NCI-H2171 (cell line): ENCODE measurements around the gene RPL18A.

Experiments
- DNase-seq: peaks from one replicate; lab custom pipeline; 2025; lab: John Stamatoyannopoulos, UW

RPL18A gene

GRCh38 chr19:17841810-17842662 lies 17.7 kb upstream of the RPL18A start:
- DNase-seq, result peak; percentile 83

DNA sequence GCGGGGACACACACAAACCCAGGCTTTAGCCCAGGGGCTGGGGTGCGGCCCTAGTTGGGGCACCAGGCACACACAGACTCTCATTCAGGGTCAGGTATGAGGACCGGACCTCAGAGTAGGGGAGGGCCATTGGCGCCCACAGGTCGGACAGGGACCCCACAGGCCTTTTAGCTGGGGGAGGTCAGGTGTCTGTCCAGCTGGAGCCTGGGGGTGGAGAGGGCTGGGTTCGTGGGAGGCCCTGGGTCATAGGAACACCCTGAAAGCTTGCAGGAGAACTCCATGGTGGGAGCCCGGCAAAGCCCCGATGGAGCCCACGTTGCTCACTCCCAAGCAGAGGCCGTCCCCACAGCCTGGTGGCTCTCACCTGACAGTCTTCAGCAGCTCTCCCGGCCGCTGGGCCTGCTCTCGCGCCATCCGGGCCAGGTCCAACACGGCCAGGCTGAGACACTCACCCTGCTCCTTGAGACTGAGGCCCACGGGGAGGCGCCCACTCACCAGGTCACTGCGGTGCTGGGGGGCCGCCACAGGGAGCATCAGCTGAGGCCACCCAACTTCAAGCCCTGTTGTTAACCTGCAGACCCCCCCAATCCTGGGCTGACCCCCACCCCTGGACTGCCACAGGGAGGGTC lies 16.9 kb upstream of the RPL18A start:
- DNase-seq, result no peak

DNA sequence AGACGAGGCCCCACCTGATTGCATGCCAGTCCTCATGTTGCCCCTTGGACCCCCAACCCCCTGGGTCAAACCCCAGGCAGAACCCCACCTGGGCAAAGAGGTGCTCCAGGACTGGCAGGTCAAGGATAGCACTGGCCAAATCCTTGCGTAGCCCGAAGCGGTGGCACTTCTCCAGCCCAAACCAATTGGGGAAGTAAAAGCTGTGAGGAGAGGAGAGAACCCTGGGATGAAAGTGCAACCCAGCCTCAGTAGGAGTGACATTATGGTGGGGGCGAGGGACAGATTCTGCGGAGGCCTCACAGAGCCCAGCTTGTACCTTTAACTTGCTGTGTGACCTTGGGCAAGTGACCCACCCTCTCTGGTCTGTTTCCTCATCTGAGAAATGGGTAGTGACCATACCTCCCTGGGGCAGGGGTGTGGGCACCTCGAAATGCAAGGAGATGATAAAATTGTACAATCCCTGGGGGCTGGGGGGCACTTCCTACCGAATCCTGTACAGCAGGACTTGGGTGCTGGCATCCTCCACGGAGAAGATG lies 16.4 kb upstream of the RPL18A start:
- DNase-seq, result no peak

DNA sequence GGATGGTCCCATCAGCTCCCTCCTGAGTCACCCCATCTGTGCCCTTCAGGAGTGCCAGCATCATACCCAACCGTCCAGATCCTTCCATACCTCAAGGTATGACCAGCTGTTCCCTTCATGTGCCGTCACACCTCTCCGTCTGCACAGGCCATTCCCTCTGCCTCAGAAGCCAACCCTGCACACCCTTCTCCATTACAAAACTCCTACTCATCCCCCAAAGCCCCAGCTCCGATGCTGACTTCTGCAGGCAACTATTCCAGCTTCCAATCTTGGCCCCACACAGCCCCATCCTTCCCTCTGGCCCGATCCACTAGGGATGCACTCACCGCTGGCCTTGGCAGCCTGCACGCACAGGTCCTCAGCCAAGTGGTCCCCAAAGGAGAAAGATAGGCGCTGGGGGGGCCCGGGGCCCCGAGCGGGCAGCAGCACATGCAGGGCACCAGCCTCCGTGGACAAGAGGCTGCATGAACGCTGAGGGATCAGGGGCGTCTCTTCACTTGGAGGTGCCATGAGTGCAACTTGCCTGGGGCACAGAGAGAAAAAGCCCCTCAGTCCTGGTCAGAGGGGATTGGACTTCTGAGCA lies 15.7 kb upstream of the RPL18A start:
- no peak for DNase-seq

- DNase-seq, result no peak
Measured at GRCh38 chr19:17846146-17846545, 13.6 kb upstream of the RPL18A start.

GRCh38 chr19:17847538-17848366 lies 12.0 kb upstream of the RPL18A start, which contains the start of gene JAK3:
JAK3 (minus strand) TSS chr19:17847982; CDS start chr19:17844417, 3,565 bp downstream.
- no peak for DNase-seq

DNA sequence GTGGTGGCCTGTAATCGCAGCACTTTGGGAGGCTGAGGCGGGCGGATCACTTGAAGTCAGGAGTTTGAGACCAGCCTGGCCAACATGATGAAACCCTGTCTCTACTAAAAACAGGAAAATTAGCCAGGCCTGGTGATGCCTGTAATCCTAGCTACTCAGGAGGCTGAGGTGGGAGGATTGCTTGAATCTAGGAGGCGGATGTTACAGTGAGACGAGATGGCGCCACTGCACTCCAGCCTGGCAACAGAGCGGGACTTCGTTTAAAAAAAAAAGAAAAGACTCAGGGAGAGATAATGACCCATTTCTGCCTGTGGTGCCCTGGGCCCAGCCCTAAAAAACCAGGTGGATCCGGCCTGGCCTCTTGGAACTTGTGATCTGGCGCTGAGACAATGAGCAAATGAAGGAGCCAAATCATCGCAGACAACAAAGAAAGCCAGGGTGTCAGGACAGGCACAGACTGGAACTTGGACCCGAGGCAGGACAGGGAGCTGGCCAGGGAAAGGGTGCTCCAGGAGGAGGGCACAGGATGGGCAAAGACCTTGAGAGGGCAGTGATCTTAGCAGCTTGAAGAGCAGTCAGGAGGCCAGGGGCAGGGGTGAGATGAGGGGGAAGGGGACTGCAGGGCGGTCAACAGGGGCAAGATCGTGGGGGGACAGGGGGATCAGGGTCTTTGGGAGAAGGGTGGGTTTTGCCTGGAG lies 11.0 kb upstream of the RPL18A start:
- DNase-seq, result no peak

- no peak for DNase-seq
Measured at GRCh38 chr19:17854061-17854460, 5.6 kb upstream of the RPL18A start.

- DNase-seq, result peak; percentile 55
Measured at GRCh38 chr19:17855280-17856152, 4.2 kb upstream of the RPL18A start.

DNA sequence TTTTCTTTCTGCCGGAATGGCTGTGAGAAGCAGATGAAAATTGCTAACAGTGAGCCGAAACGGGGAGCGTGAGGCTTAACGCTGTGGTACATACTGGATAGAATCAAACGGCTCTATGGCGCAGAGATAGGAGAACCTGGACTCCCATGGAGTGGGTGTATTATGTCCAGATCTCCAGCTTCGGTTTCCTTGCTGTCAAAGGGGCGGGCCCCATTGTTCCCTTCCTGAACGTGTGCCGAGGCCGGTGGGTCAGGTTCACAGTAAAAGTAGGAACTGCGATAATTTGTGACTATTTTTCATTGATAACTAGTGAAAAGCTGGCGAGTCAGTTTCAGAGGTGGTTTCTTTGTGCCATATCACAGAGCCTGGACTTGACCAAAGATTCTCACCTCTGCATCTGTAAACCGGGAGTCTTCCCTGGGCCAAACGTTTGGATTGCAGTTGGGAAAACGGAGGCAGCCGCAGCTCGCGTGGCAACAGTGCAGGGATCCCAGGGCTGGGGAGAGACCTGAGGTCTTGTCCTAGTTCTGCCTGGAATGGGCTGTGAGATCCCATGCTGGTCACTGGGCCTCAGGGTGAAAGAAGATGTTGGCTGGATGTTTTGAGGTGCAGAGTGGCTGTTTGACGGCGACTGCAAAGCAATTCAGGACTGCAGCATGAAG lies 752 bp downstream of the RPL18A start:
- no peak for DNase-seq

DNA sequence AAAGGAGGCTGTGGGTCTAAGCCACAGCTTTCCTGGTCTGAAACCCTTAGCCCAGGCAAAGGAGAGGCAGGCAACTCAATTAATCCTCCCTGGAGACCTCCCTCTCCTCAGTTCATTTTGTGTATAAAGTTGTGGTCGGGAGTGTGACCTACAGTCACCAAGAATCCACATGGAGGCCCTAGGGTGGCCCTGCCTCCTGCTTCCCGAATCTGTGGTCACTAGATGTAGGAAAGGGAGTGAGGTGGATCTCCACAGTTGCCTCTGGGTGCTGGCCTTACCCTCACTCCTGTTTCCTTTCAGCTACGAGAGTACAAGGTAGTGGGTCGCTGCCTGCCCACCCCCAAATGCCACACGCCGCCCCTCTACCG lies 1.3 kb downstream of the RPL18A start:
- no peak for DNase-seq

DNA sequence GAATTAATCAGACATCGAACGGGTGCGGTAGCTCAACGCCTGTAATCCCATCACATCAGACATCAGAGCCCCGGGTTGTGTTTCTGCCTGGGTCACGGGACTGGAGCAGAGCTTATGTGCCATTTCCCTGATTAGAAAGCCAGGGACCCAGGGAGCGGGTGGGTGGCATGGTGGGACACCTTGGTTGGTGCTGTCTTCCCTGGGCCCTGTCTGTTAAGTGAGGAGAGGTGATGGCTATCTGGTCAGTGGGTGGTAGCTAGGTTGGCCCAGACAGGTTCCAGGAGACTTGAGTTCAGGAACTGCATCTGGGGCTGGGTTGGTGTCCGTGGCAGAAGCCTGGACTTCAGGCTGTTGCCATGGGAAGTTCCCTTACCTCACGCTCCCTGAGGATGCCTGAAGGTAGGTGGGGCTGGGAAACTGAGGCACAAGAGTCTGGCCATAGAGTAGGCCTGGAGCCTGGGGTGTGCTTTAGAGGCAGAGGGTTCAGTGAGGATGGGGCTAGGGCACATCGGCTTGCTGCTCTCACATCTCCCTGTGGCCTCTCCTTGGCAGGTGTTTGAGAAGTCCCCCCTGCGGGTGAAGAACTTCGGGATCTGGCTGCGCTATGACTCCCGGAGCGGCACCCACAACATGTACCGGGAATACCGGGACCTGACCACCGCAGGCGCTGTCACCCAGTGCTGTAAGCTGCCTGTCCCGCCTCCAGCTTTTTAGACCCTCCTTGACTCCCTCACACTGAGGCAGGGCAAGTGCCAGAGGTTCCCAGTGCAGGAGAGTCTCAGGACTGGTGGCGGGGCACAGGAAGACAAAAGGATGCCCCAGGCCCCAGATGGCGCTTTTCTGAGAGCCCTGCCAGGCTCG lies 2.1 kb downstream of the RPL18A start:
- no peak for DNase-seq

DNA sequence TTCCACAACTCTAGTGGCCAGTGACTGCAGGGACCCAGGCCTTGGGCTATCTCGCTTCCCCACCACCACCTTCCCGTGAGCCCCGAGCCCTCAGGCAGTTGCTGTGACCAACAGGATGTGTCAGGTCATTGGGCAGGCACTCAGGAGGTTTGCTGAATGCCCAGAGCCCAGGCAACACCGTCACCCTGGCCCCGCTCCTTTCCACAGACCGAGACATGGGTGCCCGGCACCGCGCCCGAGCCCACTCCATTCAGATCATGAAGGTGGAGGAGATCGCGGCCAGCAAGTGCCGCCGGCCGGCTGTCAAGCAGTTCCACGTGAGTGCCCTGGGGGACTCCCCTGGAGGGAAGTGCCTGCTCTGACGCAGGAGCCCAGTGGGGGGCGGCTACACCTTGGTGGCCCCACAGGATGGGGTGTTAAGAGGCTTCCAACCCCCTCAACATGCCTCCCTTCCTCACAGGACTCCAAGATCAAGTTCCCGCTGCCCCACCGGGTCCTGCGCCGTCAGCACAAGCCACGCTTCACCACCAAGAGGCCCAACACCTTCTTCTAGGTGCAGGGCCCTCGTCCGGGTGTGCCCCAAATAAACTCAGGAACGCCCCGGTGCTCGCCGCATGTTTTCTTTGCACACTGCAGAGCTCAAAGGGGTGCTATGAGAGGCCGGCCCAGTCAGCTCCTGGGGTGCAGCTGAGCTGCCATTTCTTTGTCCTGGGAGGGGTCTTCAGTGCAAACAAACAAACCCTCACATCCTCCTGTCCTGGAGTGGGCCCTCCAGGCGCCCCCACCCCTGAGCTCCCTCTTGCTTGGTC lies 3.2 kb downstream of the RPL18A start:
- DNase-seq, result no peak

DNA sequence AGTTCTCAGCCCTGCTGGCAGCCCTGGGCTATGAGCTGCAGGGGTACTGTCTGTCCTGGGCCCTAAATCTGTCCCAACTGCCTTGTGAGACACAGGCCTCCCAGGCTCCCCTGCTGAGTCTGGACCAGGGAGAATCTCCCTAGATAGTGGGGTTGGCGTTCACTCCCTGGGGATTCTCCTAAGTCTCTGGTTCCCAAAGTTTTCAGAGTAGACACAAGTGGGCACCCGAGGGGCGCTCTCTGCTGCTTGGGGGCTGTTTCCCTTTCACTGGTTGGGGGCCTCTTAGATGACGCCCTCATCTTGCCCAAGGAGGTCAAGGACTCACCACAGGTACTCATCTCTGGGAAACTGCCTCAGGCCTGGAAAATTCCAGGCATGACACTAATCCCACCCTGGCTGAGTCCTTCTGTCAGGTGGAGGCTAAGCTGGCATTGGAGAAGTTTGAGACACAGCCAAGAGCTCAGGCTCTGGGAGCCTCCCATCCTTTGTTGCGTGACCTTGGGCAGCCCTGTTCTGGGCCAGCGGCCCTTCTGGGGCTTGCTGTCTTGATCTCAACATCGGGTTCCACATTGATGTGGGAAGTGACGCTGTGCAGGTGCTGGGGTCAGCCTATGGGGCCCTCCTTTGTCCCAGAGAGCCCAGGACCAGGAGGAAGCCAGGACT lies 3.9 kb downstream of the RPL18A start:
- no peak for DNase-seq

DNA sequence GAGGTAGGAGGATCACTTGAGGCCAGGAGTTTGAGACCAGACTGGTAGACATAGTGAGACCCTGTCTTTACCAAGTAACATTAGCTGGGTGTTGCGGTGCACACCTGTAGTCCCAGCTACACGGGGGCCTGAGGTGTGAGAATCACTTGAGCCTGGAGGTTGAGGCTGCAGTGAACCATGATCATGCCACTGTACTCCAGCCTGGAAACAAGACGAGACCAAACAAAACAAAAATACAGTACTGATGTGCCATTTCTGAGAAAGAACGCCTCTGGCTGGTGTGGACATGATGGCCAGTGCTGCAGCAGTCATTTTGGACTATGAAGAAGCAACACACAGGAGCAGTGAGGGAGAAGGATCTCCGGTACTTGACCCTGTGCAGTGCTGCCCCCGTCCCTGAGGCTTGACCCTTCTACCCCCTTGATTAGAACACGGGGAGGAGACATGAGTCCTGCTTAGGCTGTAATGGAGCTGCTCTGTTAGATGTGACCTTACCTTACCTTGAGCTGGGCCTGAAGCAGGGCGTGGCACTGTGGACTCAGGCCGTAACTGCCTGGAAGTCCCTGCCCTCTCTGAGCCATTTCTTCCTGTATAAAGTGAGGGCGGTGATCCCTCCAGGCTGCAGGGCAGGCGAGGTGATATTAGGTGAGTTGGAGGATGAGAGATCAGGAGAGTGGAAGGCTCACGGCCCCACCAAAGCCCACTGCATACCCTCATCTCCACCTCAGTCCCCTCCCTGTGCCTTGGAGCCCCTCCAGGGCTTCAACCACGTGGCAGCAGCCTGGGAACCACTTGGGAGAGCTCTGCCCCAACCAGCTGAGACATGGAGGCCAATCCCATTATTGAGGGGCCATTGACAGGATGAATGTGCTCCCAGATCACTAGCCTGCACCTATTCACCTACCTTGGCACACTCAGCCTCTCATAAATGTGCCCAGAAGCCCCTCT lies 5.9 kb downstream of the RPL18A start:
- no peak for DNase-seq

GRCh38 chr19:17866312-17866963 lies 6.7 kb downstream of the RPL18A start:
- DNase-seq, result no peak
